Hematopoietic multipotent progenitor cell treated with erythropoietin and hydrocortisone succinate and interleukin-3 and kit ligand, for 4 days (in vitro differentiated cells): ENCODE measurements around the gene C11orf98.
"Not testable (repeated sequence)": the region's sequence is repeated elsewhere in the genome, so short reads cannot be mapped to it uniquely, and the experiment has no call there.

Experiments used
- DNase-seq: peaks from one replicate; pipeline ENCODE4 v3.0.0-alpha.2; 2015

C11orf98 gene

GRCh38 chr11:62648967-62649364, 16.0 kb downstream of the C11orf98 start:
- no peak for DNase-seq

DNA sequence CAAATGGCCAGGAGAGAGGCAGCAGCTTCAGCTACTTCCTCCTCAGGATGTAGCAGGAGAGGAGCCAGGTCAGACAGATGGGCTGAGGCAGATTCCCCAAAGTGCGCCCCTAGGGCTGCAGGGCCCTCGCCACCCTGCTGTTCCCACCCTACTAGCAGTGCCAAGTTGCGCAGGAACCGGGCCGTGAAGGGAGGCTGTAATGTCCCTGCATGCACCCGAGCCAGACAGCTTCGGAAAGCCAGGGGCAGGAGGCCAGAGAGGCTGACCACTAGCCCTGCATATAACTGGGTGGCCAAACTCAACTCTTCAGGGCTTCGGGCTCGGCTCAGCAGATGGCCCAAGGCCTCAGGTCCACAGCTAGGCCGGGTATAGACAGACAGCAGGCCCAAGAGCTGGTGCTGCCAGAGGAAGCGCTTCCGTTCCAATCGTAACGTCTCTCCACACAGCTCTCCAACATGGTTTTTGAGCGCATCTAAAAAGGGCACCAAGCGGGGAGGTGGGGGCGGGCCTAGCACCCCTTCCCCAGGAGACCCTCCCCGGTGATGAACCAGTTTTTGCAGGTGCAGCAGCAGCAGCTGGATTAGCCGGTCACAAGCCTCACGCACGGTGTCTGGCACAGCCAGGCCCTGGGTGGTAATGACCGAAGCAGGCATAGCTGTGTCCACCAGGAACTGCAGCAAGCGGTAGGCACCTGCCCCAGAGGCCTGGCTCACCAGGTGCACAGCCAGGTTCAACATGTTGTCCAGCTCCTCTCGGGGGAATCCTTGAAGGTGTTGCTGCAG, 16.6 kb downstream of the C11orf98 start:
- no peak for DNase-seq

- DNase-seq = no peak
Observed at GRCh38 chr11:62647609-62648005, 17.4 kb downstream of the C11orf98 start.

DNA sequence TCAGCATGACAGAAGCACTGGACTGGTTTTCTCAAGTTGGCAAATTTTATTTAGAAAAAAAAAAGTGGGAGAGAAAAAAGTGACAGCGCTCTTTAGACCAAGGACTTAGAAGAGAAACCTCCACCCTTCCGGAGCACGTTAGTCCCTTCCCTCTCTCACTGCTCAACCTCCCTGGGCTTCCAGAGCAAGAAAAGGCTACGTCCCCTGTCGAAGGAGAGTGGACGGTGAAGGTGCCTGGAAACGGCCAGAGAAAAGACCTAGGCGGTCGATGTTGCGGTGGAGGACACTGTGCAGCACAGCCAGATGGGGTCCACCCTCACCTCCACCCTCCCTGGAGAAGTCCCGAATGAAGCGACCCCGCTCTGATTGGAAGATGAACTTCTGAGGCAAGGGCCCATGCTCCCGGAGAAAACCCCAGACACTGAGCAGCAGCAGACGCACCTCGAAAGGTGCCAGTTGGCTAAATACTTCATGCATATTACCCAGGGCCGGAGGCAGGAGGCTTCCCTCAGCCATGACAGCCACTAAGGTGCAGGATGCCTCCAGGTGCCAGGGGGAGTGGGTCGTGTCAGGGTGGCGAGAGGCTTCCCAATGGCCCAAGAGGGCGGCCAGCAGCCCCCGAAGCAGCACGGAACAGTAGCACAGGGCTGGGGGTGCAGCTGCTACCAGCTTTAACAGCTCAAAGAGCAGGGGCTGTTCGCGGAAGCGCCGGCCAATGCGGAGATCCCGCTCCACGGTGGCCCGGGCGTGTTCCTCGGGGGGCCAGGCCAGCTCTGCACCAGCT, 18.0 kb downstream of the C11orf98 start:
- no peak for DNase-seq

DNA sequence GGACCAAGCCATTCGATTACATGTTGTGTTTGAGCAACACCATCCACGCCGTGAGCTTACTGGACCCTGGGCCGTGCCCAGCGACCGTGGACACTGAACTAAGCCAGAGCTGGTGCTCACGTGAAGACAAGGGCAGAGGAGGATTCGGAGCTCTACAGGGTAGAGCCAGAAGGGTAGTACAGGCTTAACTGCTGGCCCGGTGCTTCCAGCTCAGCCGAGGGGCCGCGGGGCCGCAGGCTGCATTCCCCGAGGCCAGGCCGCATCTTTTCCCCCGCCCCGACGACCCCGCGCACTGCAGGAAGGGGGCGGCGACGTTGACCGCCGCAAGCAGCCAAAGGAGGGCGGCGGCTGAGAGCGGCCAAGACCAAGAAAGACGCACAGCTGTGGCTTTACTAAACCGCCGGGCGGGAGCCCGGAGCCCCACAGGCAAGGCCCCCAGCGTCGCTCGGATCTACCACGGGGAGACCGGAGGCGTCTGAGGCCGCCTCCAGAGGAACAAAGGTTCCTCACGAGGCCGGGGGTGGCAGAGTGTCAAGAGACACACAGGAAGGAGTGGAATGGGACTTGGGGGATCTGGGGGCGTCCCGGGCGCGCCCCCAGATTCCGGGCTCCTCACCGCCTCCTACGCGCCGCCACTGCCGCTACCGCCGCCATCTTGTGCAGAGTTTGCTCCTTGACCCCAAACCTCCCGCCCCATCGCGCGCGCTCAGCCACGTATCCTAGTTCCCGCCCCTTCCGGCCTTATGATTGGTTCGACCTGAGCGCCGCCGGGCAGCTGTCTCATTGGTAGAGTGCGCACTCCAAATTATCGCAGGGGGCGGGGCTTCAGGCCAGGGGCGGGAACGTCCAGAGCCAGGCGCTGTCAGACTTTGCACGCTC, 18.8 kb downstream of the C11orf98 start, which contains the start of gene GANAB:
TSS of gene GANAB (minus strand) at position 668 of the 879 bp plus-strand sequence. CDS start at position 654, 14 bp downstream.
- DNase-seq = peak; percentile 100

- peak; percentile 43 for DNase-seq
Observed at GRCh38 chr11:62645671-62645945, 19.4 kb downstream of the C11orf98 start.

- DNase-seq = no peak
Observed at GRCh38 chr11:62644220-62644619, 20.8 kb downstream of the C11orf98 start.

DNA sequence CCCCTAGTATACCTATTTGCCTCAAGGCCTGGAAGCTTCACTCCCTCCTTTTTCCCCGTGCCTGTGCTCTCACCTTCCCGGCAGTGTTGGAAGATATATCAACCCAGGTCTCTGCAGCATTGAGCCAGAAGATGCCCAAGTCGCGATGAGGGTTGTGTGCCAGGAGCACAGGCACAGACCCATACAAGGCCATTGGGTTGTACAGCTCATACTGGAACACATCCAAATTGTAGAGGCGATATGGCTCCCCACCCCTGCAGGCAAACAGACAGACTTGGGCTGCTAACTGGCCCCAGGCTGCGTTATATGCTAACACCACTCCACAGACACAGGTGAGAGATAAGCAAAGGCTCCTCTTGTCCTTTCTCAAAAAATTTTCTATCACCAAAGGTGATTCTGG, 32.5 kb downstream of the C11orf98 start:
- no peak for DNase-seq

- peak; percentile 54 for DNase-seq
Observed at GRCh38 chr11:62627713-62628112, 37.3 kb downstream of the C11orf98 start.

GRCh38 chr11:62622476-62623089, 42.4 kb downstream of the C11orf98 start:
- no peak for DNase-seq

GRCh38 chr11:62621567-62622470, 43.2 kb downstream of the C11orf98 start, which contains the start of gene B3GAT3:
TSS of gene B3GAT3 (minus strand) at chr11:62621986. CDS start at chr11:62621947, 39 bp downstream.
- DNase-seq = peak; percentile 99

DNA sequence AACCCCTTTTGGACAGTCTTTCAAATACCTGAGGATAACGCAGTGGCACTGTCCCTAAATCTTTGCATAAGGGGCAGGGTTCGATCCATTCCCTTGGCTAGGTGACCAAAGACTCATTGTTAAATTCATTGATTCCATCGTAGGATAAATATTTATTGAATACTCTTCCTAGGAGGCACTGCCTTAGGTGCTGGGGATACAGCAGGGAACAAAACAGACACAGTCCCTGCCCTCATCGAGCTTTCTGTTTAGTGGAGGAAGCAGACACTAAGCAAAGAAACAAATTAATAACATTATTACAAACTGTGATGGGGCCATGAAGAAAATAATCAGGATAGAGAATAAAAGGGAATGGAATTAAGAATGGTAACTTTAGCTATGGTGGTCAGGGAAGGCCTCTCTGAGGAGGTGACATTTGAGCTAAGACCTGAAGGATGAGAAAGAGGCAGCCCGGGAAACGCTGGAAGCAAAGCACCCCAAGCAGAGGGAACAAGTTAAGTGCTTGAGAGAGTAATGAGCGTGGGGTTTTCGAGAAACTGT, 43.9 kb downstream of the C11orf98 start:
- no peak for DNase-seq

DNA sequence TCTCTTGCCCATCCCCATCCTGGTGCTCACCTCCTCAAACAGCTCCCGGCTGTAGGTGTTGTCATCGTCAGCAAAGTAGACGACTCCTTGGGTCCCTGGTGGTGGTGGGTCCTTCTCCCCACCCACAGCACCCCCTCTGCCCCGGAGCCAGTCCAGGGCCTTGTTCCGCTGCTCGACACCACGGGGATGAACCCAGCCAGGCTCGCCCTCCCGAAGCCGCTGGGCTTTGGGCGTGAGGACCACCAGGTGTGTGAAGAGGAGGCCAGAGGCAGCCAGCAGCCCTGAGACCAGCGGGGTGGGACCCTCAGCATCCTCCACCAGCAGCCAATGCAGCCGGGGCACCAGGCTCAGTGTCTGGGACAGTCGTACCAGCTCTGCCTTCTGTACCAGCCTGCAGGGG, 48.1 kb downstream of the C11orf98 start:
- not testable (repeated sequence) for DNase-seq

DNA sequence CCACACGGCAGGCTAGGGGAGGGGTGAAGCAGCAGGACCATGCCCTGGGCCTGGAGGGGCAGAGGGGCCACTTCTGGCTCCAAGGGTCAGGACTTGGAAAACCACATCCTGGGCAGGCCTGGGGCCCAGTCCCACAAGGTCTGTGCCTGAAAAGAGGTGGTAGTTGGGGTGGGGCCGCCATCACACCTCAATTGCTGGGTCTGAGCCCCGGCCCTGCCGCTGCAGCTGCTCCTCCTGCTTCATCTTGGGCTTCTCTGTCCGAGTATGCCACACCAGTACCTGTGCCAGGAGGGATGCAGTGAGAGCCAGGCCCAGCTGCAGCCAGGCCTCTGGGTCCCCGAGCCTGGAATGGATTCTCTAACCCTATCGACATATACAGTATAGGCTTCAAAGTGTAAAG, 49.5 kb downstream of the C11orf98 start:
- no peak for DNase-seq

GRCh38 chr11:62614275-62614674, 50.7 kb downstream of the C11orf98 start:
- no peak for DNase-seq

DNA sequence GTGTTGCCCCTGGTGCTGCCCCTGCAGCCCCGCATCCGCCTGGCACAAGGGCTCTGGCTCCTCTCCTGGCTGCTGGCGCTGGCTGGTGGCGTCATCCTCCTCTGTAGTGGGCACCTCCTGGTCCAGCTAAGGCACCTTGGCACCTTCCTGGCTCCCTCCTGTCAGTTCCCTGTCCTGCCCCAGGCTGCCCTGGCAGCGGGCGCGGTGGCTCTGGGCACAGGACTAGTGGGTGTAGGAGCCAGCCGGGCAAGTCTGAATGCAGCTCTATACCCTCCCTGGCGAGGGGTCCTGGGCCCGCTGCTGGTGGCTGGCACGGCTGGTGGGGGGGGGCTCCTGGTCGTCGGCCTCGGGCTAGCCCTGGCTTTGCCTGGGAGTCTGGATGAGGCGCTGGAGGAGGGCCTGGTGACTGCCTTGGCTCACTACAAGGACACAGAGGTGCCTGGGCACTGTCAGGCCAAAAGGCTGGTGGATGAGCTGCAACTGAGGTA, 51.7 kb downstream of the C11orf98 start:
- DNase-seq = no peak
